Upper lobe of left lung (tissue), 6 donors: Measurements from ENCODE around the gene MAP2K5. TPM values are rescaled to one million over a fixed set of nuclear protein-coding genes. Genes with fewer than 3 reads are reported as not detected.

Experiments used
- ATAC-seq, 2 donors: fragments of 200-7000 bp; cut with Tn5 transposase; one replicate each; pipeline ENCODE4 v1.9.1; 2022; ENCODE audit warnings: mild to moderate bottlenecking in 2 of 2, moderate library complexity in 2 of 2; ENCODE audit not compliant: low FRiP score in 2 of 2
- DNase-seq, 2 donors: peaks; one replicate each; pipeline ENCODE4 v3.0.0-alpha.2; 2019 to 2020
- H3K27ac ChIP-seq, 4 donors: fragments of 200-600 bp; sonication (generic); one replicate each; pipeline ENCODE4 v1.5.1; 2016 to 2019
- H3K27me3 ChIP-seq, 4 donors: fragments of 200-600 bp; sonication (generic); one replicate each; pipeline ENCODE4 v1.5.1; 2017 to 2019
- H3K36me3 ChIP-seq, 4 donors: fragments of 200-600 bp; sonication (generic); one replicate each; pipeline ENCODE4 v1.5.1; 2016 to 2019
- H3K4me1 ChIP-seq, 4 donors: fragments of 200-600 bp; sonication (generic); one replicate each; pipeline ENCODE4 v1.5.1; 2018 to 2019
- H3K4me3 ChIP-seq, 4 donors: fragments of 200-600 bp; sonication (generic); one replicate each; pipeline ENCODE4 v1.5.1; 2017 to 2019; ENCODE audit warnings: mild to moderate bottlenecking in 2 of 4, moderate library complexity in 1 of 4
- H3K9me3 ChIP-seq, 4 donors: fragments of 200-600 bp; sonication (generic); one replicate each; pipeline ENCODE4 v1.5.1; 2018 to 2019
- EP300 ChIP-seq, 4 donors: sonication (generic); formaldehyde crosslinking; IDR thresholded peaks; one replicate each; pipeline ENCODE4 v1.5.1; 2017; ENCODE audit warnings: antibody characterized with exemption in 4 of 4, control low read depth in 2 of 4
- POLR2A ChIP-seq, 4 donors: fragments of 450-650 bp; IDR thresholded peaks; one replicate each; pipeline ENCODE4 v1.5.1; 2016 to 2017; ENCODE audit warnings: antibody characterized with exemption in 4 of 4, mild to moderate bottlenecking in 2 of 4
- POLR2AphosphoS5 ChIP-seq, 2 donors: sonication (generic); formaldehyde crosslinking; IDR thresholded peaks; one replicate each; pipeline ENCODE4 v1.5.1; 2017; ENCODE audit warnings: antibody characterized with exemption in 2 of 2
- WGBS, 2 donors: methylation state at CpG; one replicate each; pipeline ENCODE4 v1.1.5; 2017 to 2018; 5-methylcytosine and 5-hydroxymethylcytosine counted together
- total RNA-seq, 6 donors: library from RNA; depleted of rRNA in 4 of 6; stranded (reverse); fragments of >200 nt in 4 of 6; gene quantifications; one replicate each; pipeline versions ENCODE4 v1.1.0 to v1.2.1, GENCODE V29; 2016 to 2021
- TF ChIP-seq, protein P1 (sequence below), 6 experiments: fragments of 450-650 bp in 4 of 6; fragments of 200-600 bp in 2 of 6; sonication (generic) in 2 of 6; IDR thresholded peaks; one replicate each; pipeline ENCODE4 v1.5.1; 2016 to 2019; ENCODE audit warnings: antibody characterized with exemption in 6 of 6
- donor health status: DM: no; HTN: no; CAD: no; lungs with moderate emphysema.
- donor health status: DM: no; HTN: yes; CAD: no; lungs with severe emphysema.

Gene MAP2K5
- total RNA-seq, 6 donors from 2014 or later = 7.8 to 25.6 (median 16.0) TPM

DNA sequence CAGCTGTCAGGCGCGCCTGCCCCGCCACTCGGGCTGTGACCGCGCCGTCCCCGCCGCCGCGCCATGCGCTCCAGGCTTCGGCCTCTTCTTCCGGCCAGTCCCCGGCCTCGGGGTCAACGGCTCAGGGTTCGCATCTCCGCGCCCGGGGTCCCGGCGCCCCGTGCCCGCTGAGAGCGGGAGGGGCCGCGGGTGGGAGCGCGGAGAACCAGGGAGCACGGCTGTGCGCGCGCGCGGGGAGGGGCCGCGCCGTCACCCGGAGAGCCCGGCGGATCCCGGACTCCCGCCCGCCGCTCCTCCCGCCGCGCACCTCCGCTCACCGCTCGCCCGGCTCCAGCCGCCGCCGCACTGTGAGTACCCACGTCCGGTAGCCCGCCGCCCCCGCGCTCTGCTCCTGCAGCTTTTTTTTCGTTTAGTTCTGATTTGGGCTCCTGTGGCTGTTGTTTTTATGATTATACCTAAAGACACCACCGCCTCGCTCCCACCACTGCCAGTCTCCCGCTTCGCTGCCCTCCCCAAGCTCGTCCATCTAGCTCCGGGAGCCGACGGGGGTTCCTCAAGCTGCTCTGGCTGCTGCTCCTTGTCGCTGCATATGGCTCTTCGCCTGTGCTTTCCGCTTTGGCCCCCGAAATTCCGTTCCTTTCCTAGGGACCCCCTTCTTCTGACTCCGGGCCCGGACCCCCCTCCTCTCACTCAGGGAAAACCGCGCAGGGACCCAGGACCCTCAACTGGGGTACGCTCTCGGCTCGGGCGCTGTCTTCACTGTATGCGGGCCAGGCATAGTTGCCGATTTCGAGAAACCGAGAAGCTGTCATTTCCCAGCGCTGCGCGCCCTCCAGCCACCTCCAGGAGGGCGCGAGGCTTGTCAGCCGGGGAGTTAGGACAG lies 281.1 kb downstream of the MAP2K5 start:
- no peak for ATAC-seq
- peaks cover 2 to 96% (median 65%) of the 10 kb centered on the region in 4 donors for H3K27me3 ChIP-seq

DNA sequence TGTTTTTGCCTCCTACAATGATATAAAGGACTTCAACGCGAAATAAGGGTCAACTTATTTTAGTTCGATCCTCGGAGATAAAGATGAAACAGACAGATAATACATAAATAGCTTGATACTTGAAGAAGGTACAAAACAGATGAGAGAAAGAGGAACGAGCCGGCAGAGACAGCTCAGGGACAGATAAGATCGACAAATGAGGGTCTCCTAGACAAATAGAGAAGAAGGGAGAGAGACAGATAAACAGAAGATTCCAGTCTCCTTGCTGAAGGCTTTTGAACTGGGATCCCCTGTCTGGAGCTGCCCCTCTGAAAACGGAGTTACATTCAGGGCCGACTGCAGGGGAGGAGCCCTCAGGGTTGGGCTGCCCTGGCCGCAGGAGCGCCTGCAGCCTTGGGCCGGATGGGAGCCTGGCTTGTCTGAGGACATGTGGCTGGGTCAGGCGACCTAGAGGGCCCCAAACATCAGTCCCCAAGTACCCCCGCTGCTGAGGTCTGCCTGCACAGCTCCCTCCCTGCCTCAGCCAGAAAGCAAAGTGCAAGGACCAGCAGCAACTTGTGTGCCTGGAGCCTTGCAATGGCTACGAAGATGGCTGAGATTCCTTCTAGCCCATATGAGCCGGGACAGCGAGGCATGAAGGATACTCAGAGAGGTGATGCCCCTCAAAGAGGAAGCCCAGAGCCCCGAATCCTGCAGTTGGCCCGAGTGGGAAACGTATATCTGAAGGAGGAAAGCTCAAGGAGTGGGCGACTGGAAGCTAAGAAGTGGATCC lies 281.9 kb downstream of the MAP2K5 start:
- Histone ChIP-seq H3K4me3 (no peak overlapping the region), H3K36me3 (no peaks in the 10 kb centered on the region), H3K27me3 (peaks cover 2 to 100% (median 69%) of the 10 kb centered on the region in 4 donors), H3K4me1 (peaks cover 50 to 89% (median 64%) of the 10 kb centered on the region in 4 donors), H3K9me3 (no peaks in the 10 kb centered on the region), H3K27ac (no peak overlapping the region)
- TF ChIP-seq, protein P1, sequence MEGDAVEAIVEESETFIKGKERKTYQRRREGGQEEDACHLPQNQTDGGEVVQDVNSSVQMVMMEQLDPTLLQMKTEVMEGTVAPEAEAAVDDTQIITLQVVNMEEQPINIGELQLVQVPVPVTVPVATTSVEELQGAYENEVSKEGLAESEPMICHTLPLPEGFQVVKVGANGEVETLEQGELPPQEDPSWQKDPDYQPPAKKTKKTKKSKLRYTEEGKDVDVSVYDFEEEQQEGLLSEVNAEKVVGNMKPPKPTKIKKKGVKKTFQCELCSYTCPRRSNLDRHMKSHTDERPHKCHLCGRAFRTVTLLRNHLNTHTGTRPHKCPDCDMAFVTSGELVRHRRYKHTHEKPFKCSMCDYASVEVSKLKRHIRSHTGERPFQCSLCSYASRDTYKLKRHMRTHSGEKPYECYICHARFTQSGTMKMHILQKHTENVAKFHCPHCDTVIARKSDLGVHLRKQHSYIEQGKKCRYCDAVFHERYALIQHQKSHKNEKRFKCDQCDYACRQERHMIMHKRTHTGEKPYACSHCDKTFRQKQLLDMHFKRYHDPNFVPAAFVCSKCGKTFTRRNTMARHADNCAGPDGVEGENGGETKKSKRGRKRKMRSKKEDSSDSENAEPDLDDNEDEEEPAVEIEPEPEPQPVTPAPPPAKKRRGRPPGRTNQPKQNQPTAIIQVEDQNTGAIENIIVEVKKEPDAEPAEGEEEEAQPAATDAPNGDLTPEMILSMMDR (IDR thresholded peaks at IDR 0.05) = no peak
- TF ChIP-seq EP300 (IDR thresholded peaks at IDR 0.05) = no peak
- TF ChIP-seq POLR2AphosphoS5 (IDR thresholded peaks at IDR 0.05) = no peak
- TF ChIP-seq POLR2A (IDR thresholded peaks at IDR 0.05) = no peak
- WGBS, 2 donors = 9 to 14% methylated on average over 16 to 21 of the region's 21 CpGs
- DNase-seq (peak in 1 of 2 donors; percentile 51), ATAC-seq (no peak)

More for the DNA sequence above, 281.1 kb downstream of the MAP2K5 start:
- Histone ChIP-seq H3K9me3 (no peaks in the 10 kb centered on the region), H3K36me3 (no peaks in the 10 kb centered on the region), H3K4me3 (peak overlapping the region in 3 of 4 donors; percentile 3 to 34 (median 29)), H3K4me1 (peaks cover 42 to 81% (median 58%) of the 10 kb centered on the region in 4 donors), H3K27ac (no peak overlapping the region)
- WGBS, 2 donors = 4 to 8% methylated on average over 32 to 50 of the region's 94 CpGs
- DNase-seq = peak in 1 of 2 donors; percentile 84
- TF ChIP-seq EP300 (IDR thresholded peaks at IDR 0.05) (no peak), POLR2A (IDR thresholded peaks at IDR 0.05) (no peak), POLR2AphosphoS5 (IDR thresholded peaks at IDR 0.05) (no peak)
- TF ChIP-seq, protein P1 (IDR thresholded peaks at IDR 0.05) = no peak

DNA sequence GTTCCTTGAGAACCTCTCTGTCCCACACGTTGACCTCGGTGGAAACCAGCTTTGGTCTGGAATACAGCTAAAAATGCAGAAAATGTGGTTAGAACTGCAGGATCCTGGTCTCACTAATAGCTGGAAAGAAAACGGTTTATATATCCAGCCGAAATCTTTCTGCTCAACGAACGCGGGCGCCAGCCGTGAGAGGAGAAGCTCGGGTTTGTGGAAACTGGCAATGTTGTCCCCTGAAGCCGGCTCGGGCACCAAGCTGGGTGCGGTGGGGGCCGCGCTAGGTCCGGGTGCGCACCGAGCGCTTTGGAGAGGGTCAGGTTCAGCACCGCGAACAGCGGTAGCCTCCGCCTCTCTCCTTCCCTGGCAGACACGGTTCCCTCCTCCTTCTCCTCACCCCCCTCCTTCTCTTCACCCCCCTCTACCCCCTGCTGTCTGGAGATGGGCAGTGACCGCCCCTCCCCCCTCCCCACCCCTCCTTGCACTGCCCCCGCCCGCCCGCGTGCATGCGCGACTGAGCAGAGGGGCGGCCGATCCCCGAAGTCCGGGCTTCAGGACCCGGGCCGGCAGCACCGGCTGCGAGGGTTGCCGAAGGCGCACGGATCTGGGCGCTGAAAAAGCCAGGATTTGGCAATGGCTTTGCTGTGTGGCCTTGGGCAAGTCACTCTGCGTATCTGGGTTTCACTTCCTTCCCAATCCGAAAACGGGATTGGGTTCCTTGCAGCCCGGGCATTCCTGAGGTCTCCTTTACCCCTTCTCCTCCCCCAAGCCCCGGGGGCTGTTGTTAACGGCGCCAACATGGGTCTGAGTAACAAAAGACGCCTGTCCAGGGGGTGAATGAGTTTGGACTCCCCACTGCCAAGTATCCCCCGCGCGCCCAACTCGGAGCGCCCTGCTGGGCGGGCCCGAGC lies 282.7 kb downstream of the MAP2K5 start, which contains the start of gene SKOR1:
Gene SKOR1 (plus strand): TSS at position 534 of the 905 bp plus-strand sequence. CDS start 94 bp downstream, at position 628.
- Histone ChIP-seq H3K36me3 (no peaks in the 10 kb centered on the region), H3K4me3 (peak within 1 kb of the TSS in 2 of 4 donors; percentile 11 to 29), H3K4me1 (peaks cover 54 to 97% (median 64%) of the 10 kb centered on the region in 4 donors), H3K9me3 (no peaks in the 10 kb centered on the region), H3K27me3 (peaks cover 2 to 100% (median 70%) of the 10 kb centered on the region in 4 donors), H3K27ac (no peak within 1 kb of the TSS)
- WGBS, 2 donors = 1 to 2% methylated on average over 17 to 42 of the region's 58 CpGs
- DNase-seq = peak in 1 of 2 donors; percentile 75
- ATAC-seq = peak in 1 of 2 donors; percentile 28
- TF ChIP-seq EP300 (IDR thresholded peaks at IDR 0.05) = no peak
- TF ChIP-seq POLR2A (IDR thresholded peaks at IDR 0.05) = no peak
- no peak for TF ChIP-seq POLR2AphosphoS5 (IDR thresholded peaks at IDR 0.05)
- TF ChIP-seq, protein P1 (IDR thresholded peaks at IDR 0.05) = no peak
